Astrocyte (in vitro differentiated cells and primary cell): ENCODE data around the gene UBE2C. TPM values are rescaled to one million over a fixed set of nuclear protein-coding genes. Genes with fewer than 3 reads are reported as not detected.

Experiments
- DNase-seq: peaks from one replicate; pipeline ENCODE4 v3.0.0-alpha.2; 2010; ENCODE audit warnings: low read depth
- FAIRE-seq: peaks from 2 replicates; lab custom pipeline; 2011; peaks lifted over from hg19 to GRCh38; lab: Jason Lieb, UNC
- H2AFZ ChIP-seq: 2 replicates; pipeline ENCODE4 v1.6.0; 2012; ENCODE audit warnings: low read depth, low read length, inconsistent platforms
- H3K27ac ChIP-seq: 2 replicates; pipeline ENCODE4 v1.5.1; 2011; ENCODE audit warnings: low read depth, low read length, inconsistent platforms
- H3K27me3 ChIP-seq: 2 replicates; pipeline ENCODE4 v1.6.0; 2011; ENCODE audit warnings: low read length, inconsistent platforms; ENCODE audit not compliant: insufficient read depth
- H3K36me3 ChIP-seq: 2 replicates; pipeline ENCODE4 v1.5.1; 2011; ENCODE audit warnings: low read length, inconsistent platforms; ENCODE audit not compliant: insufficient read depth
- H3K4me1 ChIP-seq: 2 replicates; pipeline ENCODE4 v1.5.1; 2011; ENCODE audit warnings: low read length, inconsistent platforms; ENCODE audit not compliant: insufficient read depth
- H3K4me2 ChIP-seq: 2 replicates; pipeline ENCODE4 v1.6.0; 2012; ENCODE audit warnings: low read length, inconsistent platforms
- H3K4me3 ChIP-seq: 2 replicates; pipeline ENCODE4 v1.5.1; 2011; ENCODE audit warnings: low read depth, mild to moderate bottlenecking, low read length, inconsistent platforms; ENCODE audit not compliant: insufficient read depth
- H3K79me2 ChIP-seq: 2 replicates; pipeline ENCODE4 v1.6.0; 2012; ENCODE audit warnings: mild to moderate bottlenecking, low read length, inconsistent platforms; ENCODE audit not compliant: insufficient read depth
- H3K9ac ChIP-seq: 2 replicates; pipeline ENCODE4 v1.6.0; 2012; ENCODE audit warnings: mild to moderate bottlenecking, low read length, inconsistent platforms
- H3K9me3 ChIP-seq: 2 replicates; pipeline ENCODE4 v1.5.1; 2012; ENCODE audit warnings: low read depth, mild to moderate bottlenecking, low read length, inconsistent platforms; ENCODE audit not compliant: insufficient read depth
- H4K20me1 ChIP-seq: 2 replicates; pipeline ENCODE4 v1.6.0; 2012; ENCODE audit warnings: low read length, inconsistent platforms; ENCODE audit not compliant: insufficient read depth
- H3K27ac Mint-ChIP-seq: one replicate; pipeline ENCODE4 v1.8.0; 2021; ENCODE audit warnings: mild to moderate bottlenecking, mixed read lengths; ENCODE audit not compliant: unreplicated experiment
- H3K27me3 Mint-ChIP-seq: one replicate; pipeline ENCODE4 v1.8.0; 2021; ENCODE audit warnings: low read depth, mixed read lengths; ENCODE audit not compliant: unreplicated experiment
- H3K36me3 Mint-ChIP-seq: one replicate; pipeline ENCODE4 v1.8.0; 2021; ENCODE audit warnings: low read depth, mixed read lengths; ENCODE audit not compliant: unreplicated experiment
- H3K4me1 Mint-ChIP-seq: one replicate; pipeline ENCODE4 v1.8.0; 2021; ENCODE audit warnings: low read depth, mixed read lengths; ENCODE audit not compliant: unreplicated experiment
- H3K4me3 Mint-ChIP-seq: one replicate; pipeline ENCODE4 v1.8.0; 2021; ENCODE audit warnings: mild to moderate bottlenecking, moderate library complexity, mixed read lengths; ENCODE audit not compliant: unreplicated experiment
- H3K9me3 Mint-ChIP-seq: one replicate; pipeline ENCODE4 v1.8.0; 2021; ENCODE audit warnings: mild to moderate bottlenecking, mixed read lengths; ENCODE audit not compliant: unreplicated experiment
- CTCF ChIP-seq: IDR thresholded peaks from 2 replicates; pipeline ENCODE4 v1.5.1; 2011; ENCODE audit warnings: low read depth, mild to moderate bottlenecking, inconsistent platforms, low read length, moderate library complexity; ENCODE audit not compliant: insufficient read depth
- EZH2 ChIP-seq: IDR thresholded peaks from 2 replicates; pipeline ENCODE4 v1.6.1; 2012; ENCODE audit warnings: mild to moderate bottlenecking, low read length, inconsistent platforms; ENCODE audit not compliant: insufficient read depth
- total RNA-seq: library from RNA; stranded (reverse); gene quantifications from 2 replicates; pipeline ENCODE4 v1.2.1, GENCODE V29; 2021

The UBE2C gene
- total RNA-seq, 1 donor from 2014 or later, result 12.3 TPM

DNA sequence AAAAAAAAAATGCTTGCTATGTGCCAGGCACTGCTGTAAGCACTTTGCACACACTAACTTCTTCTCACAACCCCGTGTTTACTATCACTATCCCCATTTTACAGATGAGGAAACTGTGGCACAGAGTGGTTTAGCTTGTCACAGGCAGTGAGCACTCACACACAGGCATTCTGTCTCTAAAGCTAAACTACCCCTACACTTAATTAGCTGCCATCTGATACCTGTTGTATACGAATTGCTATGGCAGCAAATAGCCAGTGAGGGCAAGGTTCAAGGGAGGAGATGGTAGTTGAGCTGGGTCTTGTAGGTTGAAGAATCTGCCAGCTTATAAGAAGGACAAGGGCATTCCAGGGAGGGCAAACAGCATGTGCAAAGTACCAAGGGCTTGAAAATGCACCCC is 9.5 kb downstream of the UBE2C start:
- peaks cover 14% of the 10 kb centered on the region for H3K4me1 ChIP-seq
- no peaks in the 10 kb centered on the region for H3K9me3 Mint-ChIP-seq
- no peak overlapping the region for H2AFZ ChIP-seq
- no peaks in the 10 kb centered on the region for H3K9me3 ChIP-seq
- no peak for DNase-seq
- no peaks in the 10 kb centered on the region for H3K36me3 Mint-ChIP-seq
- H3K27ac ChIP-seq, result no peak overlapping the region
- H3K27ac Mint-ChIP-seq, result no peak overlapping the region
- H3K4me1 Mint-ChIP-seq, result peaks cover 18% of the 10 kb centered on the region
- H3K9ac ChIP-seq, result no peak overlapping the region
- H4K20me1 ChIP-seq, result no peaks in the 10 kb centered on the region
- H3K36me3 ChIP-seq, result no peaks in the 10 kb centered on the region
- H3K27me3 ChIP-seq, result no peaks in the 10 kb centered on the region
- H3K4me2 ChIP-seq, result no peak overlapping the region
- H3K79me2 ChIP-seq, result no peaks in the 10 kb centered on the region
- FAIRE-seq, result no peak
- no peak for TF ChIP-seq CTCF
- no peak for TF ChIP-seq EZH2
- no peak overlapping the region for H3K4me3 ChIP-seq
- no peak overlapping the region for H3K4me3 Mint-ChIP-seq
- peaks cover 7% of the 10 kb centered on the region for H3K27me3 Mint-ChIP-seq

GRCh38 chr20:45822857-45823256 is 10.4 kb downstream of the UBE2C start:
- no peaks in the 10 kb centered on the region for H4K20me1 ChIP-seq
- no peak for FAIRE-seq
- H3K4me3 ChIP-seq, result no peak overlapping the region
- Mint-ChIP-seq H3K27ac (no peak overlapping the region), H3K36me3 (no peaks in the 10 kb centered on the region), H3K4me1 (peaks cover 16% of the 10 kb centered on the region), H3K27me3 (peaks cover 7% of the 10 kb centered on the region), H3K4me3 (no peak overlapping the region), H3K9me3 (no peaks in the 10 kb centered on the region)
- no peaks in the 10 kb centered on the region for H3K9me3 ChIP-seq
- peak overlapping the region; percentile 68 for H3K4me2 ChIP-seq
- TF ChIP-seq EZH2 (no peak), CTCF (no peak)
- no peak for DNase-seq
- no peaks in the 10 kb centered on the region for H3K27me3 ChIP-seq
- no peaks in the 10 kb centered on the region for H3K79me2 ChIP-seq
- H3K9ac ChIP-seq, result no peak overlapping the region
- peaks cover 8% of the 10 kb centered on the region for H3K4me1 ChIP-seq
- peak overlapping the region; percentile 54 for H2AFZ ChIP-seq
- no peaks in the 10 kb centered on the region for H3K36me3 ChIP-seq
- no peak overlapping the region for H3K27ac ChIP-seq

- Mint-ChIP-seq H3K27me3 (peaks cover 7% of the 10 kb centered on the region), H3K4me3 (no peak overlapping the region), H3K9me3 (no peaks in the 10 kb centered on the region), H3K36me3 (no peaks in the 10 kb centered on the region), H3K4me1 (peaks cover 21% of the 10 kb centered on the region), H3K27ac (no peak overlapping the region)
- no peak for FAIRE-seq
- no peaks in the 10 kb centered on the region for H3K9me3 ChIP-seq
- no peak for TF ChIP-seq CTCF
- no peak for TF ChIP-seq EZH2
- no peaks in the 10 kb centered on the region for H4K20me1 ChIP-seq
- no peaks in the 10 kb centered on the region for H3K27me3 ChIP-seq
- H3K36me3 ChIP-seq, result no peaks in the 10 kb centered on the region
- no peak overlapping the region for H3K4me3 ChIP-seq
- H3K27ac ChIP-seq, result no peak overlapping the region
- H3K79me2 ChIP-seq, result no peaks in the 10 kb centered on the region
- H3K4me1 ChIP-seq, result peaks cover 8% of the 10 kb centered on the region
- H3K9ac ChIP-seq, result no peak overlapping the region
- DNase-seq, result no peak
- H3K4me2 ChIP-seq, result peak overlapping the region; percentile 35
- H2AFZ ChIP-seq, result peak overlapping the region; percentile 66
Measured at GRCh38 chr20:45823949-45824835, 11.7 kb downstream of the UBE2C start.
